WTC11 (cell line): ENCODE results near the gene TBC1D22A.

ENCODE experiments used
- ETV6 ChIP-seq: sonication (generic); formaldehyde crosslinking; IDR thresholded peaks from 2 replicates; pipeline ENCODE4 v1.8.1; 2022; ENCODE audit warnings: mild to moderate bottlenecking, missing genetic modification reagents
- NR3C1 ChIP-seq: sonication (generic); formaldehyde crosslinking; conservative IDR thresholded peaks from 2 replicates; pipeline ENCODE4 v1.8.1; 2023; ENCODE audit warnings: low read depth, mild to moderate bottlenecking, missing genetic modification reagents
- TF ChIP-seq, protein P1 (sequence below): sonication (generic); formaldehyde crosslinking; IDR thresholded peaks from 2 replicates; pipeline ENCODE4 v1.8.0; 2022; ENCODE audit warnings: mild to moderate bottlenecking, missing genetic modification reagents
- TF ChIP-seq, protein P2 (sequence below): sonication (generic); formaldehyde crosslinking; IDR thresholded peaks from 2 replicates; pipeline ENCODE4 v1.8.0; 2022; ENCODE audit warnings: missing genetic modification reagents
- TF ChIP-seq, protein P3 (sequence below): fragments of 250-450 bp; sonication (Bioruptor Pico); IDR thresholded peaks from 2 replicates; pipeline ENCODE4 v1.9.0; 2021; ENCODE audit warnings: mild to moderate bottlenecking, borderline replicate concordance

DNA sequence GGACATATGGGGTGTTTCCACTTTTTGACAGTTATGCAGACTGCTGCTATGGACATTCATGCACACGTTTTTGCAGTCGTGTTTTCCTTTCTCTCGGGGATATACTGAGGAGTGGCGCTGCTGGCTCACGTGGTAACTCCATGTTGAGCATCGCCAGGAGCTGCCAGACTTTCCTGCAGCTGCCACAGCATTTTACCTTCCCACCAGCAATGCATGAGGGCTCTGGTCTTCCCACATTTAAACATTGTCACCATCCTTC is 95.4 kb downstream of the TBC1D22A start:
- TF ChIP-seq, protein P1, sequence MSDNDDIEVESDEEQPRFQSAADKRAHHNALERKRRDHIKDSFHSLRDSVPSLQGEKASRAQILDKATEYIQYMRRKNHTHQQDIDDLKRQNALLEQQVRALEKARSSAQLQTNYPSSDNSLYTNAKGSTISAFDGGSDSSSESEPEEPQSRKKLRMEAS (CRISPR knock-in tag): no peak
- TF ChIP-seq NR3C1 (CRISPR knock-in tag) (no peak), ETV6 (CRISPR knock-in tag) (no peak)
- TF ChIP-seq, protein P2, sequence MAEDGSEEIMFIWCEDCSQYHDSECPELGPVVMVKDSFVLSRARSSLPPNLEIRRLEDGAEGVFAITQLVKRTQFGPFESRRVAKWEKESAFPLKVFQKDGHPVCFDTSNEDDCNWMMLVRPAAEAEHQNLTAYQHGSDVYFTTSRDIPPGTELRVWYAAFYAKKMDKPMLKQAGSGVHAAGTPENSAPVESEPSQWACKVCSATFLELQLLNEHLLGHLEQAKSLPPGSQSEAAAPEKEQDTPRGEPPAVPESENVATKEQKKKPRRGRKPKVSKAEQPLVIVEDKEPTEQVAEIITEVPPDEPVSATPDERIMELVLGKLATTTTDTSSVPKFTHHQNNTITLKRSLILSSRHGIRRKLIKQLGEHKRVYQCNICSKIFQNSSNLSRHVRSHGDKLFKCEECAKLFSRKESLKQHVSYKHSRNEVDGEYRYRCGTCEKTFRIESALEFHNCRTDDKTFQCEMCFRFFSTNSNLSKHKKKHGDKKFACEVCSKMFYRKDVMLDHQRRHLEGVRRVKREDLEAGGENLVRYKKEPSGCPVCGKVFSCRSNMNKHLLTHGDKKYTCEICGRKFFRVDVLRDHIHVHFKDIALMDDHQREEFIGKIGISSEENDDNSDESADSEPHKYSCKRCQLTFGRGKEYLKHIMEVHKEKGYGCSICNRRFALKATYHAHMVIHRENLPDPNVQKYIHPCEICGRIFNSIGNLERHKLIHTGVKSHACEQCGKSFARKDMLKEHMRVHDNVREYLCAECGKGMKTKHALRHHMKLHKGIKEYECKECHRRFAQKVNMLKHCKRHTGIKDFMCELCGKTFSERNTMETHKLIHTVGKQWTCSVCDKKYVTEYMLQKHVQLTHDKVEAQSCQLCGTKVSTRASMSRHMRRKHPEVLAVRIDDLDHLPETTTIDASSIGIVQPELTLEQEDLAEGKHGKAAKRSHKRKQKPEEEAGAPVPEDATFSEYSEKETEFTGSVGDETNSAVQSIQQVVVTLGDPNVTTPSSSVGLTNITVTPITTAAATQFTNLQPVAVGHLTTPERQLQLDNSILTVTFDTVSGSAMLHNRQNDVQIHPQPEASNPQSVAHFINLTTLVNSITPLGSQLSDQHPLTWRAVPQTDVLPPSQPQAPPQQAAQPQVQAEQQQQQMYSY (CRISPR knock-in tag): no peak
- TF ChIP-seq, protein P3, sequence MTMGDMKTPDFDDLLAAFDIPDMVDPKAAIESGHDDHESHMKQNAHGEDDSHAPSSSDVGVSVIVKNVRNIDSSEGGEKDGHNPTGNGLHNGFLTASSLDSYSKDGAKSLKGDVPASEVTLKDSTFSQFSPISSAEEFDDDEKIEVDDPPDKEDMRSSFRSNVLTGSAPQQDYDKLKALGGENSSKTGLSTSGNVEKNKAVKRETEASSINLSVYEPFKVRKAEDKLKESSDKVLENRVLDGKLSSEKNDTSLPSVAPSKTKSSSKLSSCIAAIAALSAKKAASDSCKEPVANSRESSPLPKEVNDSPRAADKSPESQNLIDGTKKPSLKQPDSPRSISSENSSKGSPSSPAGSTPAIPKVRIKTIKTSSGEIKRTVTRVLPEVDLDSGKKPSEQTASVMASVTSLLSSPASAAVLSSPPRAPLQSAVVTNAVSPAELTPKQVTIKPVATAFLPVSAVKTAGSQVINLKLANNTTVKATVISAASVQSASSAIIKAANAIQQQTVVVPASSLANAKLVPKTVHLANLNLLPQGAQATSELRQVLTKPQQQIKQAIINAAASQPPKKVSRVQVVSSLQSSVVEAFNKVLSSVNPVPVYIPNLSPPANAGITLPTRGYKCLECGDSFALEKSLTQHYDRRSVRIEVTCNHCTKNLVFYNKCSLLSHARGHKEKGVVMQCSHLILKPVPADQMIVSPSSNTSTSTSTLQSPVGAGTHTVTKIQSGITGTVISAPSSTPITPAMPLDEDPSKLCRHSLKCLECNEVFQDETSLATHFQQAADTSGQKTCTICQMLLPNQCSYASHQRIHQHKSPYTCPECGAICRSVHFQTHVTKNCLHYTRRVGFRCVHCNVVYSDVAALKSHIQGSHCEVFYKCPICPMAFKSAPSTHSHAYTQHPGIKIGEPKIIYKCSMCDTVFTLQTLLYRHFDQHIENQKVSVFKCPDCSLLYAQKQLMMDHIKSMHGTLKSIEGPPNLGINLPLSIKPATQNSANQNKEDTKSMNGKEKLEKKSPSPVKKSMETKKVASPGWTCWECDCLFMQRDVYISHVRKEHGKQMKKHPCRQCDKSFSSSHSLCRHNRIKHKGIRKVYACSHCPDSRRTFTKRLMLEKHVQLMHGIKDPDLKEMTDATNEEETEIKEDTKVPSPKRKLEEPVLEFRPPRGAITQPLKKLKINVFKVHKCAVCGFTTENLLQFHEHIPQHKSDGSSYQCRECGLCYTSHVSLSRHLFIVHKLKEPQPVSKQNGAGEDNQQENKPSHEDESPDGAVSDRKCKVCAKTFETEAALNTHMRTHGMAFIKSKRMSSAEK (CRISPR knock-in tag): no peak
